ENCODE results near the gene LOXL3. TPM values are rescaled to one million over a fixed set of nuclear protein-coding genes. Genes with fewer than 3 reads are reported as not detected.

LOXL3 gene
- total RNA-seq, 1 donor from 2014 or later = 2.8 TPM

DNA sequence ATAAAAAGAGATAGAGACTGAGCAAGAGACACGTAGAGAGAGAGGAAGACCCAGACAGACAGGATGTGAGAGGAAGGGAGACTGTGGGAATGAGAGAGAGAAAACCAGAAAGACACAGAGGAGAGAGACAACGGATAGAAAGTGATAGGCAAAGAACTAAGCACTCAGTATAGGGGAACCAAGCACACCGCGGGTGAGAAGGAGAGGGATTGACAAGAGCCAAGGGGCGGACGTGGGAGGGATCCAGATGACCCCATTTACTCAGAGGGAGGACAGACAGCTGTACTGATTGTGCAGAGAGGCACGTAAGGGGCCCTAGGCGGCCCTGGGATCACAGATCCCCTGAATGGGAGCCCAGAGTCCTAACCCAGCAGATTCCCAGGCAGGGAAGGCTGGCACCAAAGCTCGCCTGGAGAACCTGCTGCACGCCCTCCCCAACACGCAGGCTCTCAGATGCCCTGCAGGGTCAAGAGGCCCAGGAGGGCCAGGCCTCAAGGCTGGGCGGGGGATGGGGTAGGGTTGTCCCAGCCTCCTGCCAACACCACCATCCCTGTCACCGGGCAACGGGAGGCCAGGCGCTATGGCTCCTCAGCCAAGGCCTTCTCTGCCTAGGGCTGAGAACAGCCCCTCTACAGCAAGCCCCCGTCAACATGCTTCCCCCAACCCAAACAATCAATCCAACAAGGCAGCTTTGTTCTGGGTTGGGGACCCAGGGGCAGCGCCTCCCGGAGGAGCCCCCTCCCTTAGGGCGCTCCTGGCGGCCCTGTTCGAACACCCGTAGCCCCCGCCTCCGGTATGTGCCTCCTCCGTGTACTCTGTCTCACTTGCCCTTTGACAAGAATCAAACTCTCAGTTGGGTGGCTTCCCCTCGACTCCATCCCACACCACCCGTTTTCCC, 579 bp downstream of the LOXL3 start:
- DNase-seq (ENCODE audit: low spot score) = peak; percentile 64
- intact Hi-C loops (cut with DNase I) = no loop called here

DNA sequence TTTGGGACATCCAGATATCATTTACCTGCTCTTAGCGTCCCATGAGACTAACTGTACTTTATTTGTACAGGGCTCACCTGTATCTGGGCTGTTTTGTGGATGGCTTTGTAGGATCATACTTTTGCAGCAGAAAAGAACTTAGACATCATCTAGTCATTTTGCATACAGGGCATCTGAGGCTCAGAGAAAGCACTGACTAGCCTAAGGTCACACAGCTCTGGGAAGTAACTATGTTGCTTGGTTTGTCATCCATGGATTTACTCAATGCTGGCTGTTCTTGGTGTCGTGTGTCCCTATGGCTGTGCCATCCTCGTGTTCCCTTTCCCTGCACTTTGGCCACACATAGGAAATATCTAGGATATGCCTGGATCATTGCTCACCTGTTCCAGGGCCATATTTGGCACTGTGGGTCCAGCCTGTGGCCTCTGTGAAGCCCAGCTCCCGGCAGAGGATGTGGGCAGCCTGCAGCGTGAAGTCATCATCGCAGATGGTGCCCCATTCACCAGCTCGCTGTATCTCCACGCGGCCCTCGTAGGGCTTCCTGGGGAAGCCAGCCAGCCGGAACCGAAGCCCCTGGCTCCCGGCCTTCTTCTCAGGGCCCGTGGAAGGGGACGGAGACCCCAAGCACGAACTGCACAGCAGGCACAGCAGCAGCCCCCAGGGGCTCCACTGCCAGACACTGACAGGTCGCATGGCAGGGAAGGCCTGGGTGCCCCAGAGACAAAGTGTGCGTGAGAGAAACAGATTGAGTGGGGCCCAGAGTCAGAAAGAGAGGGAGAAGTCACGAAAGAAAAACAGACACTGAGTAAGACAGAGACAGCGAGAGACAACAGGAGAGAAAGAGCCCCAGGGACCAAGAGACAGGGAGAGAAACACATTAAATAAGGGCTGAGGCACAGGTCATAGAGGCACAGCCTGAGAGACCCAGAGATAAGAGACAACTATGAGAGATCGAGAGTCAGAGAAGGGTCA, 1.5 kb downstream of the LOXL3 start:
- intact Hi-C loops (cut with DNase I) = no loop called here

DNA sequence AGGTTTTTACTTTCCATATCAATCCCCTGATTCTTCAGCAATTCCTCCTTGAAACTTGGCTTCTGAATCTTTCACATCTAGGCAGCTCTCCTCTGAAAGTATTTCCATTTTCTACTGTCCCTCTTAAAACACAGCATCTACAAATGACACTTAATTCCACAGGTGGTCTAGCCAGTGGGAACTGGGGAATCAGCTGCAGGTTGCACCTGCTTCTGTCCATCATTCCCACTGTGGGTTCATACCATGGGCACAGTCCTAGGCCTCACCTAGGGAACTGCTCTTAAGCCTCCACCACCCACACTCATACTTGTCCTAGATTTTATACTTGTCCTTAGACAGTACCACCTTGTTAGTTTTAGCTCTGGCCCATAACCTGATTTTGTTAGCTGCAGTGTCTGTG, 2.2 kb downstream of the LOXL3 start:
- intact Hi-C loops (cut with DNase I) = no loop called here
- DNase-seq (ENCODE audit: low spot score) = peak; percentile 15

More for the DNA sequence above, 1.5 kb downstream of the LOXL3 start:
- DNase-seq (ENCODE audit: low spot score) = peak; percentile 69

DNA sequence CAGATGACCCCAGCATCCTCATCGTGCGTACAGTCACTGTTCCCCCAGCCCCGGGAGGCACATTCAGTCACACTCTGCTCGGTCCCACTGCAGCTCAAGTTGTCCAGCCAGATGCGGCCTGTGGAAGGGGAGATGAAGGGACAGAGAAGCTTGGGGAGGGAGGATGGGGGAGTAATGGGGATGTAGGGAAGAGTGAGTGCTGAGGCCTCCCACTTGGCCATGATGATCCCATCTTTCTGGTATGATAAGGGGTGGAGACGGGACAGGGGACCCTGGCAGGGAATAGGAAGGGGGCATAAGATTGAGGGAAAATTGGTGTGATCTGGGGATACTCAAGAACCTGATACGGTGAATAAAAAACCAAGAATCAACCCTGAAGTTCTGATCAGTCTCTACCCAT, 3.5 kb downstream of the LOXL3 start:
- peak; percentile 38 for DNase-seq (ENCODE audit: low spot score)

DNA sequence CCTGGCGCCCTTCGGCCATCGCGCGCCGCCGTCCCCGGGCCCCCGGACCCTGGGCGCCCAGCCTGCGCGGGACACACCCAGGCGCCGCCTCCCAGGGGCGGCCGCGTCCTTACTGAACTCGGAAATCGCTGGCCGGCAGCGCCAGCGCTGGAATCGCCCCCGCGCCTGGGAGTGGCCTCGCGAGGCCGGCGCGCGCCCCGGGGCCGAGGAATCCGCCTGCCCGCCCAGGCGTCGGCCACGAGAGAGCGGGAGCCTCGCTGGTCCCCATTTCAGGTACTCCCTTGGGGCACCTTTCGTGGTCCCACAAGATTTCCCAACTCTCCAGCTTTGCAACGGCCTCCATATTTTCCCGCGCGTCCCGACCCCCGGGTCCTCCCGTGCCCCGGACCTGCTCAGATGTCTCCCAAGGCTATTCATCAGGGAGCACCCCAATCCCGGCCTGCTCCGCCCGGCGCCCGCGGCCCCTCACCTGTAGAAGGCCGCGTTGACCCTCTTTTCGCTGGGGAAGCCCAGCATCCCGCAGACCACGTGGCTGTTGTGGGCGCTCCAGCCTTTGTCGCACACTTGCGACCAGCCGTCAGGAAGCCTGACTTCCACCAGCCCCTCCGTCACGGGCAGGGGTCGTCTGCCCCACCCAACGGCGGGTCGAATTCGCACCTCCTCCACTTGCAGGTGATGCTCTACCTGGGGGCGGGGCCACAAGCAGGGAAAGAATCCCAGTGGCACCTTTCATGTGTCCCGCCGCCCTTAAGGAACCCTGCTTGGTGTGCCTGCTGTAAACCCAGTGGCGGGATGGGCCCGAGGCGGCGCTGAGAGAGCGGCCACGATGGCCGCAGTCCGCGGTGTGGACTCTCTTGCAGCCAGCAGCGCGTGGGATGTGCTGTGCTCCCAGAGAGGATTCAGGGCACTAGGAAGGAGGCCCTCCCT, 4.6 kb downstream of the LOXL3 start:
- DNase-seq (ENCODE audit: low spot score) = peak; percentile 84
- intact Hi-C loops (cut with DNase I) = loop anchor here (2.0 kb wide), 1 partner anchor 18 kb away; no protein-coding TSS in a partner anchor

More for the DNA sequence above, 3.5 kb downstream of the LOXL3 start:
- intact Hi-C loops (cut with DNase I) = no loop called here

DNA sequence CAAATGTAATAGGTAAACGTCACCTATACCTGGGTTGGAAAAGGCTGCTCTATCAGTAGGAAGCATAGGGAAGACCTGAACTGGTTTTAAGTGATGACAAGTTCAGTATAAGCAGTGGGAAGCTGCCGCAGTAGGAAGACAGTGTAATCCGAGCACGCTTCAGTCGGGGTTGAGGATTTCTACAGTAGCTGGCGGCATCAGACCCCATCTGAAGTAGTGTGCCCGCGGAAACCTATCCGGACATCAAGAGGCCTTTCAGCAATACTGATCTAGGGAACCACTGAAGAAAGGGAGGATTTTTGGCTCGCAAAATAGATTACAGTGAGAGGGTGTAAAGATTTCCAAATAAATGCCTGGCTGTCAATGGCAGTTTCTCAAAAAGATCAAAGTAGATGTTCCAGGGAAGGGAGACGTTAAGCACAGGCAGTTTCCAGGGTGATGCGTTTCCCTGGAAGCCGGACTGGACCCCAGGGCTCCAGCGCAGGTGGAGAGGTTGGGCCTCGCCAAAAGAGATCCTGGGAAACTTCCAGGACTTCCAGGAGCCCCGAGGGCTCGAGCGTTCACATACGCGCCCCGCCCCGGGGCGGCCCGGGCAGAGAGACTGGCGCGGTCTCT, 5.3 kb downstream of the LOXL3 start:
- intact Hi-C loops (cut with DNase I) = loop anchor here (2.0 kb wide), 1 partner anchor 18 kb away; no protein-coding TSS in a partner anchor
- peak; percentile 26 for DNase-seq (ENCODE audit: low spot score)

DNA sequence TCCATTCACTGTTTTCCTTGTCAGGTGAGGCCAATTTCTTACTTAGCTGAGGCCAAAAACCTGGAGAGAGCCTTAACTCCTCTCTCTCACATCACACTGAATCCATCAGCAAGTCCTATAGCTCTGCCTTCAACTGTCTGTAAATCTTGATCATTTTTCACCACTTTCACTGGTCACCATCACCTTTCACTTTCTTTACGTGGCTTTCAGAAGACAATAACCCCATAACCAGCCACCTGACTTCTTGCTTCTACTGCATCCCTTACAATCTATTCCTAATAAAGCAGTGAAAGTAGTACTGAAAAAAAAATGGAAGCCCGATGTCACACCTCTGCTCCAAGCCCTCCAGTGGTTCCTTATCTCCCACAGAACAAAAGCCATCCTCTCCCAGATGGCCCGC, 7.7 kb downstream of the LOXL3 start:
- intact Hi-C loops (cut with DNase I) = no loop called here
- peak; percentile 14 for DNase-seq (ENCODE audit: low spot score)

DNA sequence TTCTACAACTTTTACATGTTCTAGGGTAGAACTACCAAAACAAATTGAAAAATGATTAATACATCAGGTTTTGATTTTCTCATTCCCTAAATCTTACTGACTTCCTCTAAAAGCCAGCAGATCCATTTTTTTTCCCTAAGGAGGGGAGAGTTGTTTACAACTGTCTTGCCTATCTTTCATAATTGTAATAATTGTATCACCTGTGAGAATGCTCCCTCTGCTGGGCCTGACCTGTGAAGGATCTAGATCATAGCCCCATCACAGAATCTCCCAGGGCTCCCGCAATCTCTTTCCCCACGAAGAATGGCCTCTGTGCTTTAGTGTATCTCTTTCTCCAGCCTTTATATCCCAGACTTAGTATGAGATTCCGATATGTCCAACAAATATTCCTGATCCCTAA, 9.1 kb downstream of the LOXL3 start:
- intact Hi-C loops (cut with DNase I) = no loop called here
- peak; percentile 10 for DNase-seq (ENCODE audit: low spot score)

DNA sequence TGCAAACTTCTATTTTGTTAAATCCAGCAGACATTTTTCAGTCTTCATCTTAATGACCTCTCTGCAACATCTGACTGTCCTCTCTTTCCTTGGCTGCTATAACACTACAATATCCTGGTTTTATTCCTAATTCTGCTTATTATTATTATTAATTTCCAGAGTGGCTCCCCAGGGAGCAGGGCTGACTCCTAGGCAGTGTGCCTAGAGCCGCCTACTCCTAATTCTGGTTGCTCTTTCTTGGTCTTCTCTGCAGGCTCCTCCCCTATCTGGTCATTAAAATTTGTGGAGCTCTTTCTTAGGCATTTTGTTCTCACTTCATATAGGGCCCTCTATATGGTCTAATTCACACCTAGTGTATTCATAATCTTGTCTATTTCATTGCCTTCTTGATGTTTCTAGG, 10.8 kb downstream of the LOXL3 start:
- intact Hi-C loops (cut with DNase I) = no loop called here
- DNase-seq (ENCODE audit: low spot score) = peak; percentile 33

DNA sequence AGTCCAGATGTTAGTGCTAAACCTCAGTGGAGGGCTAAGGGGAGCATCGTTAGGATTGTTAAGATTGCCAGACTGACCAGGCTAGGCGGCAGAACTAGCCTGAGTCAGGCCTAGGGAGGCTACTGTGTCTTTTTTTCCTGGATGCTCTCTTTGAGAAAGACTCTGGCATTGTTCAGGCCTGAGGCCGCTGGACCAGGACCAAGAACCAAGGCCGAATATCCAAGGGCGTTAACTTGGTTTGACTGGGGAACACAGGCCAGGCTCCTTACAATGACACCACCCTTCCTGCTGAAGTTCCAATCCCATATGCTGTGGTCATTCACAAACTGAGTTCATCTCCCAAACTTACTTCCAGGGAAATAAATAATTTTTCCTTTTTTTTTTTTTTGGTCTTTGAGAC, 13.5 kb downstream of the LOXL3 start:
- intact Hi-C loops (cut with DNase I) = no loop called here
- DNase-seq (ENCODE audit: low spot score) = no peak

DNA sequence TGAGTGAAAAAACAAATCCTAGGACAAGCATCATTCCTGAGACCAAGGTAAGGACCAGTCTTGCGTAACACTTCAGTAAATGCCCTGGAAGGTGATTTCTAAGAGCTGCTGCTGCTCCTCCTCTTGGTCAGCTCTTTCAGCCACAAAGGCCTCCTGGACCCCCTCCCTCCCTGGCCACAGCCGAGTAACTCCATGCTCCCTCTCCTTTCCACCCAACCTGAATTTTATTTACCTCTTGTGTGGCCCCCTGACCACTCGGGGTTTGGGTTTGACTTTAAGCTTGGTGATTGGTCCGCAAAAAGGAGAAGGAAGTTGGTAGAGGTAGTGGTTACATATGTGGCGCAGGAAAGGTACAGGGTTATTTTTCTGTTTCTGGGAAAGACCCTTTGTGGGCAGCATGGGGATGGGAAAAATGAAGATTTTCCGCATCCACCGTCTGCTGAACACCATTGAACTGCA, 14.8 kb downstream of the LOXL3 start:
- intact Hi-C loops (cut with DNase I) = loop anchor here (10.0 kb wide), 1 partner anchor 714 kb away; the partner anchor contains the start of gene STAMBP
- no peak for DNase-seq (ENCODE audit: low spot score)

DNA sequence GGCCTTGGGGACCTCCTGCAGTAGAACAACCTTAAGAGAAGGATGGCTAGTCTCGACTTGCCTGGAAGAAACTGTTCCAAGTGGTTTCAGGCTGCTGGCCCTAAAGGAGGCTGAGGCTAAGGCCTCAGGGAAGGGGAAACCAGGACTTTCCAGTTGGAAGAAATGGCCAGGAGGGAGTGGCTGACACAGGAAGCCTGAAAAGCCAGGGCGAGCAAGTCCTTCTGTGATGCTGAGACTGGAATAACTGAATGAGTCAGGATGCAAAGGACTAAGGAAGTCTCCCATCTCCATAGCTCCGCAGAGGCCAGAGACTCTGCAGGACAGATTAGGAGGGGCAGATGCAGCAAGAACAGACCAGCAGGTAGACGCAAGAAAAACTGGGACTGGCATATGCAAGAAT, 16.6 kb downstream of the LOXL3 start:
- intact Hi-C loops (cut with DNase I) = loop anchor here (10.0 kb wide), 1 partner anchor 712 kb away; the partner anchor contains the start of gene STAMBP

DNA sequence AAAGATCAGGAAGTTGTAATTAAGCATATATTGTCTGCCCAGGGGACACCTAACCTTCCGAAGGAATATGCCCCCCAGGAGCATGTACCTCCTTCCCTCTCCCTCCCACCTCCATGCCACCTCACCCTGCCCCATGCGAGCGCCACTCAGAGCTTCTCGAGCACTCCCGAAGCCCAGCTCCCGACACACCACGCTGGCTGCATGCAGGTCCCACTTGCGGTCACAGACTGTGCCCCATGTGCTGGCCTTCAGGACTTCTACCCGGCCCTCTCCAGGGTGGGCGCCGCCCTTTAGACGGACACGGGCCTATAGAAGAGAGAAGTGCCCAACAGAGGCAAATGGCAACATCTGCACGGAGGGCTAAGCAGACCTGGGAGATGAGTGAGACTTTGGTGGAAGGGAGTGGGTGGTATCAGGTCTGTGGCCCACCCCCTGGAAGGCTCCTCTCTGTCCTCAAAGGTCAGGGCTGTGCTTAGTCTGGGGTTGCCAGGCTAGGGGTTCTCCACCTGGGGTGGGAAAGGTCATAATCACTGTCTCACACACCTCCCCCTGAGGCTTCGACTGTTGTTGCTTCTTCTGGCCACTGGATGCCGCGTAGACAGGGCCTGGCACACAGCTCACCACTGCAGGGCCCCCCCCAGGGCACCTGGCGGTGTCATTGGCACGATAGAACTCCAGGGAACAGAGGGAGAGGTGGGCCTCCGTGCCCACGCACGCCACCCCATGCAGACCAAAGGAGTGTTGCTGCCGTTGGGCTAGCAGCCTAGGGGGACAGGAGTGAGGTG, 17.4 kb downstream of the LOXL3 start:
- intact Hi-C loops (cut with DNase I) = loop anchor here (10.0 kb wide), 1 partner anchor 712 kb away; the partner anchor contains the start of gene STAMBP
- no peak for DNase-seq (ENCODE audit: low spot score)

More for the DNA sequence above, 16.6 kb downstream of the LOXL3 start:
- no peak for DNase-seq (ENCODE audit: low spot score)

DNA sequence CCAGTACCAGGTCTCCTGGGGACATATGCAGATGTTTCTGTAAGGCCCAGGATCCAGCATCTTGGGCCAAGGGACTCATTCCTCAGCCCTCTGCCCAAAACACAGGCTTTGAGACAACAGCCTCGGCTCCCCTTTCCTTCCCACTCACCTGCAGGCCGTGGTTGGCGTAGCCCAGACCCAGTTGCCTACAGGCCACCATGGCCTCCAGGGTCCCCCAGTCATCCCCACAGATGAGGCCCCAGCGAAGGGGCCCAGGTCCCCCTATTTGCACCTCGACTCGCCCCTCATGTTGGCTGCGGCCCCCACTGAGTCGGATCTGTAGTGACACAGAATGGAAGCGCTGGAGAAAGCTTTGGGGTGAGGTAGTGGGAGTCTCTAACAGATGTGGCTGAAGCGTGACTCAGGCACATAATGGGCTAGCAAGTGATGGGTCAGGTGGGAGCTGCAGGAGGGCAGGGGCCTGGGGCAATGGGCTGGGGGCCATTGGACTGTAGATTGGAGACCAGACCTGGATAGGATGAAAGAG, 18.2 kb downstream of the LOXL3 start:
- intact Hi-C loops (cut with DNase I) = loop anchor here (10.0 kb wide), 1 partner anchor 711 kb away; the partner anchor contains the start of gene STAMBP
- no peak for DNase-seq (ENCODE audit: low spot score)

DNA sequence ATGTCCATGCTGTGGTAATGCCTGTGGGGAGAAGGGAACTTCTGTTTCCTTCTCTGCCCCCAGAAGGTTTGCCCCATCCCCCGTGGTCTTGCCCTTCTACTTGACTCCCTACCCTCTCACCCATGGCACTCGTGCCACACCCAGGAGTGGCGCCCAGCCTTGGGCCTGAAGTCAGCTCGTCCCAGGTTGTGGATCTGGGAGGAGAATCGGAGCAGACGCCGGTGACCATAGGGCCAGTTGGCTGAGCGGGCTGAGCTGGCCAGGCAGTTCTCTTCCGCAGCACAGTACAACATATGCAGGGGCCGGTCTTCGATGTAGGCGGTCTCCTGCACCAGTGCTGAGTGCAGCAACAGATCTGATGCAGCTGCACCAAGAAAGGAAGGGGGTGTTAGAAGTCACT, 19.3 kb downstream of the LOXL3 start:
- peak; percentile 7 for DNase-seq (ENCODE audit: low spot score)
- intact Hi-C loops (cut with DNase I) = loop anchor here (10.0 kb wide), 1 partner anchor 710 kb away; the partner anchor contains the start of gene STAMBP

DNA sequence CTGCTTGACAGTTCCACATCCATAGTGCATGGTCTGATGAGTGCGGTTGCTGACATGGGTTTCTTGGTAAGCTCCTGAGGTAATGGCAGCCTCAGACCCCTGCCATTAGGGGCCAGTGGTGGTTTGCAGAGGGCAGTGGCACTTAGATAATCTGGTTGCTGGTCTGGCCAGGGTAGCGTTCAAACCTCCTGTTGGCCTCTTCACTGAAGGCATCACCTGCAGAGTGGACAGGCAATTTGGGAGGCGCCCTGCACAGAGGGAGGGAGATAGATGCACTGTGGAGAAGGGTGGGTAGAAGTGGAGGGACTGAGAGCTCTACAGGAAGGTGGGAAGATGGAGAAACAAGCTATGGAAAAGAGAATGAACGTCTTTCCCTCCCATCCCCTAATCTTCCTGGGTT, 20.3 kb downstream of the LOXL3 start:
- peak; percentile 43 for DNase-seq (ENCODE audit: low spot score)
- intact Hi-C loops (cut with DNase I) = loop anchor here (10.0 kb wide), 1 partner anchor 709 kb away; the partner anchor contains the start of gene STAMBP

DNA sequence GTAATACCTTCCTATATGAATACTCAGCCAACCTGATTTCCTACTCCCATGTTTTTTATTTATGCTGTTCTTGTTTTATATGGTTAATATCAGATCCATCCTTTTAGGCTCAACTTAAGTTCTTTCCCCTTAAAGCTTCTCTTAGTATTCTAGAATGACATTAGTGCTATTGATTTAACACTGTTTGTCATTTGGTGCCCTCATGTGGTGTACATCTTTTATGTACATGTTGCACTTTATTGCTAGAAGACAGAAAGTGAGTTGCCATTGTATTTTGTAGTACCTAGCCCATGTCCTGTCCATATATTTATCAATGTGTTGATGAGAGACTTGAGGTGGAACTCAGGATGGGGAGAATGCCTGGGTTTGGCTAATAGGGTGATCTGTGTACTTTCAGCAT, 21.5 kb downstream of the LOXL3 start:
- no peak for DNase-seq (ENCODE audit: low spot score)
- intact Hi-C loops (cut with DNase I) = loop anchor here (10.0 kb wide), 1 partner anchor 707 kb away; the partner anchor contains the start of gene STAMBP

All from cardiac septum (tissue), 1 donor.